ENCODE measurements around the gene ZNF317. TPM values are rescaled to one million over a fixed set of nuclear protein-coding genes. Genes with fewer than 3 reads are reported as not detected.

Gene ZNF317
- total RNA-seq, 6 experiments from 2014 or later = 7.6 to 17.9 (median 12.1) TPM

GRCh38 chr19:9205501-9206113, 65.4 kb downstream of the ZNF317 start:
- H3K27me3 ChIP-seq = no peaks in the 10 kb centered on the region

More at GRCh38 chr19:9205501-9206113, 65.4 kb downstream of the ZNF317 start:
- H3K36me3 ChIP-seq = no peaks in the 10 kb centered on the region
- peak; percentile 71 to 74 (median 72) for DNase-seq
- H3K27ac ChIP-seq = no peak overlapping the region
- WGBS (ENCODE audit: insufficient coverage, low coverage, low lambda C conversion rate, missing lambda C conversion rate) = 18% methylated on average over 10 of the region's 13 CpGs
- H3K4me3 ChIP-seq = peak overlapping the region in 1 of 3 donors; percentile 30
- no peaks in the 10 kb centered on the region for H3K9me3 ChIP-seq
- intact Hi-C loops (cut with DNase I) = no loop called here
- TF ChIP-seq POLR2A (IDR thresholded peaks at IDR 0.05) (no peak), CTCF (IDR thresholded peaks at IDR 0.05) (peak; percentile 73 to 95 (median 92))
- ATAC-seq = peak; percentile 70 to 83 (median 80)
- no peaks in the 10 kb centered on the region for H3K4me1 ChIP-seq

Other genes starting within 250 kb of the ZNF317 start
- under 1 TPM in 2 of 6 experiments, not detected in 4; under 0.01 to 0.06 TPM for gene MUC16, start 130.0 kb upstream of the ZNF317 start, total RNA-seq
- not detected for gene OR1M1, start 53.3 kb upstream of the ZNF317 start, total RNA-seq
- gene OR7G2, start 32.9 kb upstream of the ZNF317 start, total RNA-seq = not detected
- not detected for gene OR7G1, start 24.6 kb upstream of the ZNF317 start, total RNA-seq
- gene OR7G3, start 13.4 kb upstream of the ZNF317 start, total RNA-seq = not detected
- under 1 TPM in 1 of 6 experiments, not detected in 5; 0.09 TPM for gene OR7D2, start 38.6 kb downstream of the ZNF317 start, total RNA-seq
- not detected for gene OR7D4, start 79.2 kb downstream of the ZNF317 start, total RNA-seq
- gene OR7E24, start 110.5 kb downstream of the ZNF317 start, total RNA-seq = not detected
- 1 to 10 TPM in 5 of 6 experiments, under 1 TPM in 1; 0.48 to 7.8 (median 2.3) TPM for gene ZNF699, start 169.4 kb downstream of the ZNF317 start, total RNA-seq
- 1 to 10 TPM; 1.7 to 7.8 (median 4.0) TPM for gene ZNF559, start 183.8 kb downstream of the ZNF317 start, total RNA-seq
- under 1 TPM in 5 of 6 experiments, not detected in 1; 0.18 to 0.66 (median 0.61) TPM for gene ZNF177, start 222.6 kb downstream of the ZNF317 start, total RNA-seq

Measured in right lobe of liver (tissue), 6 donors.